NCI-H1417 treated with DMSO at 0.1 percent for 48 hours (cell line): ENCODE measurements around the gene POLN.
"Not testable (repeated sequence)": the region's sequence is repeated elsewhere in the genome, so short reads cannot be mapped to it uniquely, and the experiment has no call there.

Experiments used
- DNase-seq: peaks from one replicate; lab custom pipeline; 2025; lab: John Stamatoyannopoulos, UW

POLN gene

GRCh38 chr4:2251073-2251794, 9.3 kb upstream of the POLN start:
- no peak for DNase-seq

DNA sequence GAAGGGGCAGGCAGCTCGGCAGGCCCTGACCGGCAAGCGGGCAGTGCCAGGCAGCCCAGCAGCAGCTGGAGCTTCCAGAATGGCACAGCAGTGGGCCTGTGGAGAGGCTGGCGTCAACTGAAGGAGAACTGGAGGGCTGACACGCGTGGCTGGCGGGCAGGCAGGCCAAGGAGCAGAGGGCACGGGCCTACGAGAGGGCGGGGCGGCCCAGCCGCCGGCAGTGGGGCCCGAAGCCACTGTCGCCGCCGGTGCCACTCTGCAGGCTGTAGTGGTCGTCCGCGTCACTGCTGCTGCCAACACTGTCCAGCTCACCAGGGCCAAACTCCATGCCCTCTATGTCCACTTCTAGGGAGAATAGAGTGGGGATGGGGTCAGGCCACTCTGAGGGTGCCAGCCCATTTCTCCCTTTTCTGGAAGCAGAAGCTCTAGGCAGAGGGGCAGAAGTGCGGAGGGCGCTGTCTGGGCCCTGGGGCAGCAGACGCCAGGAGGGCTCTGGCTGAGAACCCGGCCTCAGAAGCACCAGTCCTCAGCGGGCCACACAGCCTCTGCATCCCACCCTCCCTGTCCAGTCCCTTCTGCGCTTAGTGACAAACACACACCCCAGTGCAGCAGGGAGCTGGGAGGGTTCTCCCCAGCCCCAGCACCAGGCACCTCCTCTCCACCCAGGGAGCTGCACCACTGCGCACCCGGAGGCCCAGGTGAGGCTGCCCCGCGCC, 8.6 kb upstream of the POLN start:
- DNase-seq: no peak

DNA sequence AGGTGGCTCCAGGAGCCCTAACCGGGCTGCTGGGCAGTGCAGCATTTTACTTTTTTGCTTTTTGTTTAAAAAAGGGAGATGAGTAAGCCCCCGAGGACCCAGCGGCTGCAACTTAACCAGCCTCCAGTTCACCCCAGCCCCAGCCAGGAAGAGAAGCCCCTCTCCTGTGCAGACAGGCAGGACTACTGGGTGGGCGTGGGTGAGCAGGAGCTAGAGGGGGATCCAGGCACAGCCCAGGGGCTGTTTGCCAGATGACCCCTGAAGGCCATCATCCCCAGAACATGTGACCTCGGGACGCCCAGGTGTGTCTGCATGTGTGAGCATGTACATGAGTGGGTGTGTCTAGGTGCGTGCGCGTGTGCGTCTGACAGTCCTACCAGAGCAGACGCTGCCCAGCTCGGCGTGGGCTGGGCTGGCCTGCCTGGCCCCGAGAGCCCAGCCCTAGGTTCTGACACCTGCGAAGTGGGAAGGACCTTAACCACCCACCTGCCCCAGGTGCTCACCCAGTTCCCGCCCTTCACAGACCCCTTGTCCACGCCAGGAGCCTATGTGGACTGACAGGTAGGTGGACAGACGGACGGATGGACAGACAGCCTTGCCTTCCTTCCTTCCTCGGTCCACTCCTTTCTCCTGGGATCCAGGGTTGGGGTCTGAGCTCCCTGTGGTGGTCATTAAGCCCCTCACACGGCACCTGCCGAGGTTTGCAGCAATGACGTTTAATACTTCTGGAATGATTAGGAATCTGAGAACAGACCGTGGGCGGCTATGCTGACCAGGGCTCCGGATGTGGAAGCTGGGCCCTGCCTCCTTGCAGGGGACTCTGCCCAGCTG, 7.8 kb upstream of the POLN start:
- no peak for DNase-seq

DNA sequence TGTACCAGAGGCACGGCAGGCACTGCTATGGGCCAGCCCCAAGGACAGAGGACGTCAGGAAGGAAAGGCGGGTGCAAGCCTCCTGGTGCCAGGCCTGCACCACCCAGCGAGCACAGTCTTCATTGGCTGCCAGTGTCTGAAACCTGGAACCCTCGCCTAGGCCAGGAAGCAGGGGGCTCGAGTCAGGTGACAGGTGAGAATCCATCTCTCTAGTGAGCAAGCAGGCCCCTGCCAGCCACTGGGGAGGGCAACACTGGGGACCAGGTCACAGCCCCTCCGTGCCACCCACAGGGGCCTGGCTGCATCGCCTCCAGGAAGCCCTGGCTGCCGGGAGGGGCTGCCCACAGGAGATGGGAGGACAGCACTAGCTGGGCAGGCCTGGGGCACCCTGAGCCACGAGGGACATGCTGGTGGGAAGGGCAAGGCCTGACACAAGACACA, 6.9 kb upstream of the POLN start:
- DNase-seq: no peak

- no peak for DNase-seq
Observed at GRCh38 chr4:2248044-2248780, 6.3 kb upstream of the POLN start.

DNA sequence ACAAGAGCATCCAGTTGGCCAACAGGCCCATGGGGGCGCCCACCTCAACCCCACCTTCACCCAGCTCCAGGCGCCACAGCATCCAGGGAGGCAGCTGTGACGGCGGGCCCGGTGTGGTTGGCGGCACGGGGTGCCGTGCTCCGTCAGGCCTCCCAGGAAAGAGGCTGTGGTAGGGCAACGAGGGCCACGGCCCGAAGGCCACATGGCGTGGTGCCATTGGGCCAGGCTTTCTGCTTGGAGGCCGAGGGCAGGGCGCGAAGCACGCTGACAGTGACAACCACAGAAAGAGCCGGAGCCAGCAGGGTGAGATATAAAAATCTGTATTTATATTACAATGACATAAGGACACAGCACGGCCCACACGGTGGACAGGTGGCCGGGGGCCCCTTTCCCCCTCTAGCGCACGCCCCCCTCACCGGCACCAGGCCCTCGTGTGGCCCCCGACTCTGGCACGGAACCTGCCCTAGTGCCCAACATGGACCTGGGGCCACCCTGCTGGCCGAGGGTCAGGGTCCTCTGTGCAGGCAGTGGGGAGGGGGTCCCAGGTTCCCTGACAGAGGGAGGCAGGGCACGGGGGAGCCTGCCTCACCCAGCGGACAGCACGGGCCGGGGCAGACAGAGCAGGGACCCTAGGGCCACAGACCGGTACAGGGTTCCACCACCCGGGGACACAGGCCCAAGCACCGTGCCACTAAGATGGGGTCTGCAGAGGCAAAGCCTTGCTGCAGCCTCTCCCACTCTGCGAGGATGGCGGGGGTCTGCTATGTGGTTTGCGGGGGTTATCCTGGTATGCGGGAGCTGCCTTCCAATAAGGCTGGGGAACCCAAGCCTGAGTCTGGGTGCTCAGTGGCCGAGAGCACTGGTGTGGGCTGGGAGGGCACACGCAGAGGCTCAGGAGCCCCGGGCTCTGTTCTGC, 5.5 kb upstream of the POLN start:
- no peak for DNase-seq

GRCh38 chr4:2246384-2247127, 4.6 kb upstream of the POLN start:
- DNase-seq: no peak

DNA sequence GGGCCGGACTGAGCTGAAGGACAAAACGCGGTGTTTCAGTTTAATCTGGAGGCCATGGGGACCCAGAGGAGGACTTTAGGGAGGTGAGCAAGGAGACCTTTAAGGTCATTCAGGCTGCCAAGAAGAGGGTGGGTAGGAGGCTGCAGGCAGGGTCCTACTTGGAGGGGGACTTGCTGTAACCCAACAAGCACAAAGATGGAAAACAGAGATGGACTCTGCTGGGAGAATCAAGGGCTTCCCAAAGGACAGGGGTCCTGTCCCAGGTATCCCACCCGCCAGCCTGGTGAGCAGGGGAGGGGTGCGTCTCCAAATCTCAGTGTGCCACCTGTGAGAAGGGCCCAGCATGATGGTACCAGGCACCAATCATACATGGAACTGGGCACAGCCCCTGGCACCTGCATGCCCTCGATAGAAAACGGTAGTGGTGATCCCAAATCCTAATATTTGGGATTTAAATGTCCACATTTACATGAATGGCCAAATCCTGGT, 3.9 kb upstream of the POLN start:
- no peak for DNase-seq

DNA sequence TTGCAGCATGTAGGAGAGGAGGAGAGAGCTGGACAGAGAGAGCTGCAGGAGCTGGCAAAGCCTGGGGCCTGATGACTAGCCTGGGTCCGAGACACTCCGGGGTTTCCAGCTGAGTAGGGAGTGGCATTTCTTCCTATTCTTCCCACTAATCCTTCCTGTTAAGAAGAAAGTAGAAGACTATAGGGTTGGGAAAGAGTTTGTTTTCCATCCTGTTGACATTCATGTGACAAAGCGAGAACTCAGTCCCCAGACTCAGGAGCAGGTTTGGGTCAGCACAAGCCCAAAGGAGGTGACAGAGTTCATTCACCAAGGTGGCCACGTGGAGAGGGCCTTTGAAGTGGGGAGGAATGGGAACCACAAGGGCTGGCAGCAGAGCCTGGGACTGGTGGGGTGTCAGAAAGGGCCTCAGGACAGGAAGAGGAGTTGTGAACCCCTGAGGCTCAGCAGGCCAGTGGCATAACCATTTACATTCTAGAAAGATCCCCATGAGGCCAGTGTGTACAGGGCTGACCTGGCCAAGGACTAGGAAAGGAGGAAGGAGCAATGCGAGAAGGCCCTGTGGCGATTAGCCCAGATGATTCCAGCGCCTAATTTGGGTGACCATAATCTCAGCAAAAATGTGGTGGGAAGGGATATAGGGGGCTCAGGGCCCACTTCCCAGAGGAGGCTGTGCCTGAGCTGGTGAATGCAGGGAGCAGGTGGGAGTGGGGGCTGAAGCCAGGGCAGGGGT, 3.3 kb upstream of the POLN start:
- no peak for DNase-seq

GRCh38 chr4:2243681-2244380, 1.9 kb upstream of the POLN start:
- no peak for DNase-seq

- DNase-seq: no peak
Observed at GRCh38 chr4:2241003-2241402, 918 bp downstream of the POLN start.

- DNase-seq: no peak
Observed at GRCh38 chr4:2236944-2237666, 4.8 kb downstream of the POLN start.

DNA sequence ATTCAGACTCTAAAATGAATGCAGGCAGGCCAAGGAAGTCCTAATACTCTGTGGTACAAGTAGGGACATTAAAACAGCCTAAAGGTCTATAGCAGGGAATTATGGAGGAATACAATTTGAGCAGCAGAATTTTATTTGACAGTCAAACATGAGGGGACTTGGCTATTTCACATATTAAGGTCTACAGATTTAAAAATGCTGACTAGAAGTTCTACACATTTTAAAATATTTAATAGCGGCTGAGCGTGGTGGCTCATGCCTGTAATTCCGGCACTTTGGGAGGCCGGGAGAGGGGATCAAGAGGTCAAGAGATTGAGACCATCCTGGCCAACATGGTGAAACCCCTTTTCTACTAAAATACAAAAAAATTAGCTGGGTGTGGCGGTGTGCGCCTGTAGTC, 10.8 kb downstream of the POLN start:
- DNase-seq: no peak

- no peak for DNase-seq
Observed at GRCh38 chr4:2226261-2226660, 15.7 kb downstream of the POLN start.

- no peak for DNase-seq
Observed at GRCh38 chr4:2222838-2223237, 19.1 kb downstream of the POLN start.

DNA sequence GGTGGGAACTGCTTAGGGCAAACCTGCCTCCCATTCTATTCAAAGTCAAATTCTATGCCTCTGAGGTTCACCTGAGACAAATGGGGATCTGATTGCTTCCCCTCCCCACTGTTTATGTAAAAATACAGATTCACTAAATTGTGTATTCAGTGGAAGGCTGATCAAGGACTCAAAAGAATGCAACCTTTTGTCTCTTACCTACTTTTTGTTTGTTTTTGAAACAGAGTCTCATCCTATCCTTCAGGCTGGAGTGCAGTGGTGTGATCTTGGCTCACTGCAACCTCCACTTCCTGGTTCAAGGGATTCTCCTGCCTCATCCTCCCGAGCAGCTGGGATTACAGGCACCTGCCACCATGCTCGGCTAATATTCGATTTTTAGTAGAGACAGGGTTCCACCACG, 20.5 kb downstream of the POLN start:
- not testable (repeated sequence) for DNase-seq

- DNase-seq: no peak
Observed at GRCh38 chr4:2220016-2220630, 21.8 kb downstream of the POLN start.
